HUES64 (cell line): ENCODE results near the gene TPK1. TPM values are rescaled to one million over a fixed set of nuclear protein-coding genes. Genes with fewer than 3 reads are reported as not detected.

Source experiments
- H3K27ac ChIP-seq: 2 replicates; pipeline ENCODE4 v1.7.0; 2013; ENCODE audit warnings: low read depth, low read length, inconsistent platforms
- H3K27me3 ChIP-seq: 2 replicates; pipeline ENCODE4 v1.6.1; 2013; ENCODE audit warnings: mild to moderate bottlenecking, low read length; ENCODE audit not compliant: insufficient read depth
- H3K36me3 ChIP-seq: 2 replicates; pipeline ENCODE4 v1.6.1; 2013; ENCODE audit warnings: mild to moderate bottlenecking, low read length; ENCODE audit not compliant: insufficient read depth
- H3K4me1 ChIP-seq: 2 replicates; pipeline ENCODE4 v1.6.1; 2013; ENCODE audit warnings: mild to moderate bottlenecking, low read length, moderate library complexity; ENCODE audit not compliant: insufficient read depth
- H3K4me3 ChIP-seq: 2 replicates; pipeline ENCODE4 v1.5.1; 2013; ENCODE audit warnings: mild to moderate bottlenecking, low read length, moderate library complexity
- H3K9ac ChIP-seq: 2 replicates; pipeline ENCODE4 v1.6.1; 2013; ENCODE audit warnings: mild to moderate bottlenecking, low read depth, low read length
- H3K9me3 ChIP-seq: 2 replicates; pipeline ENCODE4 v1.6.1; 2013; ENCODE audit warnings: low read depth, low read length; ENCODE audit not compliant: insufficient read depth
- WGBS: fragments of 150-250, 120-280 bp; methylation state at CpG from one replicate; pipeline ENCODE4 v1.1.7; 2013; ENCODE audit warnings: missing lambda C conversion rate; 5-methylcytosine and 5-hydroxymethylcytosine counted together
- polyA plus RNA-seq, 2 experiments: library from polyadenylated mRNA; stranded (reverse); fragments of 50-300 nt; gene quantifications; one replicate each; pipeline ENCODE4 v1.2.3, GENCODE V29; 2013

Gene TPK1
- 2.2 TPM for polyA plus RNA-seq (2013, experiment 1 of 2)
- 4.2 TPM for polyA plus RNA-seq (2013, experiment 2 of 2)

- 7% methylated on average over 81 of the region's 81 CpGs for whole genome bisulfite sequencing
- Histone ChIP-seq H3K9me3 (no peaks in the 10 kb centered on the region), H3K4me3 (peak within 1 kb of the TSS; percentile 76), H3K27me3 (peaks cover 11% of the 10 kb centered on the region), H3K9ac (peak within 1 kb of the TSS; percentile 72), H3K4me1 (peaks cover 5% of the 10 kb centered on the region; the same call in 1 of the 2 replicates), H3K36me3 (no peaks in the 10 kb centered on the region), H3K27ac (peak within 1 kb of the TSS; percentile 67; the same call in 1 of the 2 replicates)
These were observed at the start of gene TPK1 for GRCh38 chr7:144835652-144836544. TPK1 (minus strand) TSS chr7:144836053; CDS start chr7:144835602, 451 bp downstream.

- H3K9me3 ChIP-seq, result no peaks in the 10 kb centered on the region
- H3K4me1 ChIP-seq, result peaks cover 13% of the 10 kb centered on the region
- H3K36me3 ChIP-seq, result no peaks in the 10 kb centered on the region
- no peaks in the 10 kb centered on the region for H3K27me3 ChIP-seq
- no peak overlapping the region for H3K4me3 ChIP-seq
- H3K27ac ChIP-seq, result no peak overlapping the region; the same call in 1 of the 2 replicates
- WGBS, result 71% methylated on average over 6 of the region's 6 CpGs
- no peak overlapping the region for H3K9ac ChIP-seq
These were observed 49.6 kb upstream of the TPK1 start for GRCh38 chr7:144885478-144885877.

DNA sequence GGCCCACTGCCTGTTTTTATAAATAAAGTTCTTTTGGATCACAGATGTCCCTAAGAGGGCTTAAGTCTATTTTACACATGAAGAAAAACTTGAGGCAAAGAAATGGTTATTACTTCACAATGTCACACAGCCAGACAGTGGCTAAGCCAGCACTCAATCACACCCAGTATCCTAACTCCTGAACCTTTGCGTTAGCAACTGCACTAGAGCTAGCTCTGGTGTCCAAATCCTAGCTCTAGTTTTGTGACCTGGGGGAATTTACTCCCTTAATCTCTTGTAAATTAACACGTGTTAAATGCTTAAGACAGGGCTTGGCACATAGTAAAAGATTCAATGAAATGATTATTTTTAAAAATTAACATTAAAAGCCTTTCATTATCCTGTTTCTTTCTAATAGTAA is 49.0 kb upstream of the TPK1 start:
- no peak overlapping the region for H3K27ac ChIP-seq
- WGBS, result 79% methylated on average over 1 of the region's 2 CpGs
- H3K9ac ChIP-seq, result no peak overlapping the region

GRCh38 chr7:144873316-144873845 is 37.5 kb upstream of the TPK1 start:
- Histone ChIP-seq H3K9me3 (no peaks in the 10 kb centered on the region), H3K4me3 (no peak overlapping the region), H3K27ac (no peak overlapping the region), H3K27me3 (no peaks in the 10 kb centered on the region), H3K4me1 (no peaks in the 10 kb centered on the region), H3K9ac (no peak overlapping the region), H3K36me3 (no peaks in the 10 kb centered on the region)
- WGBS, result 80% methylated on average over 10 of the region's 13 CpGs

More for the DNA sequence above, 49.0 kb upstream of the TPK1 start:
- H3K27me3 ChIP-seq, result no peaks in the 10 kb centered on the region
- H3K36me3 ChIP-seq, result no peaks in the 10 kb centered on the region
- H3K9me3 ChIP-seq, result no peaks in the 10 kb centered on the region
- no peak overlapping the region for H3K4me3 ChIP-seq
- H3K4me1 ChIP-seq, result peaks cover 13% of the 10 kb centered on the region

- H3K36me3 ChIP-seq, result no peaks in the 10 kb centered on the region
- no peaks in the 10 kb centered on the region for H3K27me3 ChIP-seq
- no peak overlapping the region for H3K27ac ChIP-seq
- no peak overlapping the region for H3K4me3 ChIP-seq
- no peak overlapping the region for H3K9ac ChIP-seq
- H3K4me1 ChIP-seq, result no peaks in the 10 kb centered on the region
- no peaks in the 10 kb centered on the region for H3K9me3 ChIP-seq
- 91% methylated on average over 8 of the region's 8 CpGs for WGBS
These were observed 33.2 kb upstream of the TPK1 start for GRCh38 chr7:144869082-144869481.

GRCh38 chr7:144866189-144866588 is 30.3 kb upstream of the TPK1 start:
- Histone ChIP-seq H3K27me3 (no peaks in the 10 kb centered on the region), H3K9me3 (no peaks in the 10 kb centered on the region), H3K36me3 (no peaks in the 10 kb centered on the region), H3K4me3 (no peak overlapping the region), H3K9ac (no peak overlapping the region), H3K4me1 (no peaks in the 10 kb centered on the region), H3K27ac (no peak overlapping the region)
- WGBS, result 86% methylated on average over 3 of the region's 3 CpGs

- Histone ChIP-seq H3K4me3 (no peak overlapping the region), H3K27me3 (no peaks in the 10 kb centered on the region), H3K9ac (no peak overlapping the region), H3K4me1 (no peaks in the 10 kb centered on the region), H3K27ac (no peak overlapping the region), H3K9me3 (no peaks in the 10 kb centered on the region), H3K36me3 (no peaks in the 10 kb centered on the region)
- WGBS, result 96% methylated on average over 4 of the region's 5 CpGs
These were observed 27.4 kb upstream of the TPK1 start for GRCh38 chr7:144863320-144863647.

DNA sequence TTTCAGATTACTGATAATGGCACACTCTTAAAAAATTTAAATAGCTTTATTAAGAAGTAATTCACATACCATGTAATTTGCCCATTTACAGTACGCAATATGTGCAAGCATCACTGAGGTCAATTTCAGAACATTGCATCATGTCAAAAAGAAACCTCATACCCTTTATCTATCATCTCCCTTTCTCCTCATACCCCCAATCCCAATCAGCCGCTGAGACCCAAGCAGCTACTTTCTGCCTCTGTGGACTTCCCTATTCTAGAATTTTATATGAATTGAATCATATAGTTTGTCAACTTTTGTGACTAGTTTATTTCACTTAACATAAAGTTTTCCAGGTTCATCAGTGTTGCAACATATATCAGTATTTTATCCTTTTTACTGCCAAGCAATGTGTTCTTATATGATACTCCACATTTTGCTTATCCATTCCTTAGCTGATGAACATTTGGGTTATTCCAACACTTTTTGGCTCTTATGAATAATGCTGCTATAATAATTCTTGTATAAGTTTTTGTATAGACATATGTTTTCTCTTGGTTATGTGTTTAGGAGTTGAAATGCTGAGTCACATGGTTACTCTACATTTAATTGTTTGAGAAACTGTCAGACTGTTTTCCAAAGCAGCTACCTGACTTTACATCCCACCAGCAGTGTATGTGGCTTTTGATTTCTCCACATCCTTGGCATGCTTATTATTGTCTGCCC is 26.9 kb upstream of the TPK1 start:
- WGBS, result 100% methylated on average over 2 of the region's 2 CpGs
- no peak overlapping the region for H3K9ac ChIP-seq
- H3K27ac ChIP-seq, result no peak overlapping the region
- H3K4me3 ChIP-seq, result no peak overlapping the region
- H3K27me3 ChIP-seq, result no peaks in the 10 kb centered on the region
- peaks cover 4% of the 10 kb centered on the region; the same call in 1 of the 2 replicates for H3K4me1 ChIP-seq
- no peaks in the 10 kb centered on the region for H3K36me3 ChIP-seq
- no peaks in the 10 kb centered on the region for H3K9me3 ChIP-seq

DNA sequence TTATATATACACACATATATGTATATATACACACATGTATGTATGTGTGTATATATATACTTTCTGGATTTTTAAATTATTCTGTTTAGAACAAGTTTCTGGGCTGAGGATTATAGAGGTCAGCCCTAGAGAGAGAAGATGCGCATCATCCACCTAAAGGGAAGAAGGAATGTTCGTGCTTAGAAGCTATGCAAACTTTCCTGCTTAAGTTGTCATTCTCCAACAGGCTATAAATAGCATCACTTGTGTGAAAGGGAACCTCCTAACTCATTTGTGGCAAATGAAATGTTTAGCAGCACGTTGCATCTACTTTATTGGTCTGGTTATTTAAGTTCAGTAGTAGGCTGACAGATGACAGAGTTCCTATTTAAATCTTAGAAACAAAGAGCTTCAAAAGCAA is 23.9 kb upstream of the TPK1 start:
- H3K4me1 ChIP-seq, result peaks cover 6% of the 10 kb centered on the region; the same call in 1 of the 2 replicates
- no peaks in the 10 kb centered on the region for H3K9me3 ChIP-seq
- no peak overlapping the region for H3K27ac ChIP-seq
- H3K4me3 ChIP-seq, result no peak overlapping the region
- no peaks in the 10 kb centered on the region for H3K27me3 ChIP-seq
- WGBS, result 88% methylated on average over 3 of the region's 3 CpGs
- H3K9ac ChIP-seq, result no peak overlapping the region
- no peaks in the 10 kb centered on the region for H3K36me3 ChIP-seq

- Histone ChIP-seq H3K27ac (no peak overlapping the region), H3K4me1 (peaks cover 6% of the 10 kb centered on the region; the same call in 1 of the 2 replicates), H3K36me3 (no peaks in the 10 kb centered on the region), H3K9ac (no peak overlapping the region), H3K4me3 (no peak overlapping the region), H3K9me3 (no peaks in the 10 kb centered on the region), H3K27me3 (no peaks in the 10 kb centered on the region)
- 89% methylated on average over 1 of the region's 1 CpG for WGBS
These were observed 21.6 kb upstream of the TPK1 start for GRCh38 chr7:144857463-144857862.

- Histone ChIP-seq H3K36me3 (no peaks in the 10 kb centered on the region), H3K9ac (no peak overlapping the region), H3K9me3 (no peaks in the 10 kb centered on the region), H3K27me3 (no peaks in the 10 kb centered on the region), H3K27ac (no peak overlapping the region), H3K4me1 (peaks cover 6% of the 10 kb centered on the region; the same call in 1 of the 2 replicates), H3K4me3 (no peak overlapping the region)
- WGBS, result 90% methylated on average over 2 of the region's 3 CpGs
These were observed 19.1 kb upstream of the TPK1 start for GRCh38 chr7:144854839-144855424.
